ENCODE results near the gene RAD51B. TPM values are rescaled to one million over a fixed set of nuclear protein-coding genes. Genes with fewer than 3 reads are reported as not detected.

Gene RAD51B
- total and polyA plus RNA-seq, 2 of the 13 experiments (the other 11 are each of a cell fraction or from before 2014, with no cell fraction given), result 7.0 to 9.5 TPM

GRCh38 chr14:68665792-68666204 is 846.2 kb downstream of the RAD51B start:
- H3K4me2 ChIP-seq (ENCODE audit: low read depth, low read length), result no peak overlapping the region
- no TSS peak for BruUV-seq (replicated peaks)
- intact Hi-C loops (cut with micrococcal nuclease; ENCODE audit: unreplicated experiment), result no loop called here
- no peak overlapping the region for H3K9ac ChIP-seq (ENCODE audit: insufficient read depth, low read depth, low read length)
- no peaks in the 10 kb centered on the region for H4K20me1 ChIP-seq (ENCODE audit: insufficient read depth, low read length)
- FAIRE-seq, result no peak
- peaks cover 33% of the 10 kb centered on the region for H3K4me1 ChIP-seq (ENCODE audit: insufficient read depth, low read length)
- no peak overlapping the region for H3K27ac ChIP-seq (ENCODE audit: extremely low read length, insufficient read depth, low read length)
- H2AFZ ChIP-seq (ENCODE audit: low read length), result no peak overlapping the region
- DNase-seq (ENCODE audit: low spot score), result peak; percentile 6
- TF ChIP-seq NFYC (CRISPR knock-in tag; IDR thresholded peaks at IDR 0.05) (peak; percentile 53; the same call in 1 of the 2 replicates), SMYD3 (CRISPR knock-in tag; IDR thresholded peaks at IDR 0.05) (no peak), USF2 (IDR thresholded peaks at IDR 0.05; ENCODE audit: low read depth, low read length) (no peak), USF2 (CRISPR knock-in tag; IDR thresholded peaks at IDR 0.05; ENCODE audit: borderline replicate concordance) (peak; percentile 18; the same call in 1 of the 2 replicates), ZBTB33 (CRISPR knock-in tag; IDR thresholded peaks at IDR 0.05) (no peak), ELK4 (CRISPR knock-in tag; IDR thresholded peaks at IDR 0.05; ENCODE audit: borderline replicate concordance) (no peak)
- H3K36me3 ChIP-seq (replicated peaks in 1 of 2; ENCODE audit: control insufficient read depth in 1 of 2, insufficient read depth in 2 of 2, low read length in 2 of 2), result no peaks in the 10 kb centered on the region
- H3K27me3 ChIP-seq (ENCODE audit: control insufficient read depth in 1 of 2, insufficient read depth in 2 of 2, low read length in 2 of 2), result 0 out of 5 replicates have a peak, but pooled peaks cover 0 to 1% of the 10 kb centered on the region in 2 experiments
- CTCF ChIA-PET (ENCODE audit: low intra/inter-chr PET ratio, low total read pairs), result no interaction called here
- no peaks in the 10 kb centered on the region for H3K9me3 ChIP-seq (ENCODE audit: low read length)
- no peak overlapping the region for H3K4me3 ChIP-seq (replicated peaks in 1 of 3; ENCODE audit: insufficient read depth in 1 of 3, low read depth in 2 of 3, low read length in 3 of 3)
- in situ Hi-C loops (cut with HindIII; ENCODE audit: extremely low pct_ligation_motif_present, low pct_unique_long_range_greater_than_20kb), result loop anchor here (25.0 kb wide), 1 partner anchor 728 kb away; no protein-coding TSS in a partner anchor
- no peak for ATAC-seq
- no peaks in the 10 kb centered on the region for H3K79me2 ChIP-seq (ENCODE audit: insufficient read depth, low read length)
- POLR2A ChIA-PET, result no interaction called here

Data from HepG2 (cell line).